GM19193 (cell line): Measurements from ENCODE around the gene RNF41.

Source experiments
- POLR2A ChIP-seq: IDR thresholded peaks from 4 replicates; pipeline ENCODE4 v1.6.1; 2011; ENCODE audit not compliant: insufficient read depth, insufficient read length; ENCODE audit errors: extremely low read depth

Gene RNF41

GRCh38 chr12:56221757-56222530 is at the start of gene RNF41:
Gene RNF41, minus strand, starts transcription at chr12:56221922. Its CDS starts 7,875 bp downstream, at chr12:56214047.
- peak; percentile 96 for TF ChIP-seq POLR2A

GRCh38 chr12:56271031-56271430 is 49.3 kb upstream of the RNF41 start:
- no peak for TF ChIP-seq POLR2A

- TF ChIP-seq POLR2A, result no peak
Measured at GRCh38 chr12:56267443-56268071, 45.8 kb upstream of the RNF41 start.

GRCh38 chr12:56266693-56267442 is 45.1 kb upstream of the RNF41 start, which contains the start of gene COQ10A:
Gene COQ10A, plus strand, starts transcription at chr12:56266942. Its CDS starts 177 bp downstream, at chr12:56267119.
- TF ChIP-seq POLR2A, result peak; percentile 91

GRCh38 chr12:56261503-56262232 is 39.9 kb upstream of the RNF41 start:
- no peak for TF ChIP-seq POLR2A

- no peak for TF ChIP-seq POLR2A
Measured at GRCh38 chr12:56260921-56261320, 39.2 kb upstream of the RNF41 start.

GRCh38 chr12:56260380-56260779 is 38.7 kb upstream of the RNF41 start:
- TF ChIP-seq POLR2A, result no peak

- TF ChIP-seq POLR2A, result no peak
Measured at GRCh38 chr12:56258820-56259183, 37.1 kb upstream of the RNF41 start.

- TF ChIP-seq POLR2A, result peak; percentile 63
Measured at GRCh38 chr12:56258068-56258819, 36.5 kb upstream of the RNF41 start, which contains the start of gene ANKRD52. Gene ANKRD52, minus strand, starts transcription at chr12:56258384. Its CDS starts 115 bp downstream, at chr12:56258269.

GRCh38 chr12:56257491-56258067 is 35.9 kb upstream of the RNF41 start:
- no peak for TF ChIP-seq POLR2A

- no peak for TF ChIP-seq POLR2A
Measured at GRCh38 chr12:56257071-56257470, 35.3 kb upstream of the RNF41 start.

GRCh38 chr12:56256326-56256960 is 34.7 kb upstream of the RNF41 start:
- TF ChIP-seq POLR2A, result no peak

- TF ChIP-seq POLR2A, result no peak
Measured at GRCh38 chr12:56255671-56256070, 33.9 kb upstream of the RNF41 start.
